K562 (cell line): Measurements from ENCODE around the gene UBL5. TPM values are rescaled to one million over a fixed set of nuclear protein-coding genes. Genes with fewer than 3 reads are reported as not detected.
A peak's percentile ranks its signal among the peaks of the same experiment; 100 is the strongest.

Experiments
- DIDO1 ChIP-seq: fragments of 450-650 bp; IDR thresholded peaks from 2 replicates; pipeline ENCODE4 v1.6.1; 2016; ENCODE audit warnings: low read depth, missing biosample characterization, missing genetic modification characterization
- EWSR1 ChIP-seq: fragments of 450-650 bp; IDR thresholded peaks from 2 replicates; pipeline ENCODE4 v1.6.1; 2018; ENCODE audit warnings: borderline replicate concordance, mild to moderate bottlenecking, low read depth, moderate library complexity; ENCODE audit not compliant: partially characterized antibody
- KDM1A ChIP-seq, 2 experiments: fragments of 450-650 bp; IDR thresholded peaks; 2 replicates each; pipeline ENCODE4 v1.6.1; 2016; ENCODE audit warnings: mild to moderate bottlenecking in 2 of 2
- NCOR1 ChIP-seq: fragments of 450-650 bp; IDR thresholded peaks from 2 replicates; pipeline ENCODE4 v1.6.1; 2016; ENCODE audit warnings: mild to moderate bottlenecking, moderate library complexity
- POLR2AphosphoS5 ChIP-seq: IDR thresholded peaks from 2 replicates; pipeline ENCODE4 v1.6.1; 2011; ENCODE audit warnings: mild to moderate bottlenecking, low read depth, low read length, moderate library complexity; ENCODE audit not compliant: control insufficient read depth, insufficient read depth
- ZEB2 ChIP-seq: fragments of 450-650 bp; IDR thresholded peaks from 2 replicates; pipeline ENCODE4 v1.6.1; 2016
- ZFP30 ChIP-seq: fragments of 250-450 bp; sonication (Bioruptor Pico); IDR thresholded peaks from 2 replicates; pipeline ENCODE4 v1.8.0; 2022; ENCODE audit warnings: moderate library complexity, mild to moderate bottlenecking, inconsistent platforms, borderline replicate concordance
- ZKSCAN8 ChIP-seq: fragments of 200-800 bp; sonication (Bioruptor generic); IDR thresholded peaks from 2 replicates; pipeline ENCODE4 v1.6.1; 2016; ENCODE audit warnings: missing genetic modification characterization, missing compliant biosample characterization
- ZNF212 ChIP-seq: fragments of 450-650 bp; formaldehyde crosslinking; IDR thresholded peaks from 2 replicates; pipeline ENCODE4 v1.4.0; 2020; ENCODE audit warnings: mild to moderate bottlenecking
- polyA plus RNA-seq, 8 experiments: library from polyadenylated mRNA; depleted of rRNA in 4 of 8; stranded (reverse) in 5 of 8; unstranded in 3 of 8; fragments of >200 nt; fragmentation: Nextera tagmentation in 2 of 8; fragmentation: Illumina TruSeq in 1 of 8; extraction: Ambion mirVana in 2 of 8; extraction: Trizol in 1 of 8; gene quantifications; 2 replicates each; pipeline versions ENCODE4 v1.2.1 to v1.2.3, GENCODE V29; 2011 to 2014; ENCODE audit warnings: inconsistent platforms in 1 of 8, missing spikeins in 1 of 8
- total RNA-seq, 7 experiments: library from RNA; depleted of rRNA in 6 of 7; stranded (reverse); fragments of >200 nt in 6 of 7; fragmentation: Illumina TruSeq in 2 of 7; extraction: Trizol in 2 of 7; gene quantifications; 2 replicates each; pipeline versions ENCODE4 v1.2.1 to v1.2.3, GENCODE V29; 2011 to 2021; ENCODE audit warnings: low replicate concordance in 1 of 7
- TF ChIP-seq, protein P1 (sequence below): sonication (generic); formaldehyde crosslinking; IDR thresholded peaks from 2 replicates; pipeline ENCODE4 v1.5.0; 2020; ENCODE audit warnings: missing genetic modification reagents
- TF ChIP-seq, protein P2 (sequence below), 2 experiments: fragments of 450-650 bp in 1 of 2; IDR thresholded peaks; 2 replicates each; pipeline ENCODE4 v1.6.1; 2011 to 2017; ENCODE audit warnings: low read depth in 2 of 2, antibody characterized with exemption in 1 of 2, borderline replicate concordance in 1 of 2, low read length in 1 of 2, mild to moderate bottlenecking in 1 of 2, mixed read lengths in 1 of 2; ENCODE audit not compliant: control insufficient read depth in 1 of 2

UBL5 gene
- total and polyA plus RNA-seq, 9 of the 15 experiments (the other 6 are each of a cell fraction or from before 2014, with no cell fraction given), result 410 to 1,266 (median 613) TPM

DNA sequence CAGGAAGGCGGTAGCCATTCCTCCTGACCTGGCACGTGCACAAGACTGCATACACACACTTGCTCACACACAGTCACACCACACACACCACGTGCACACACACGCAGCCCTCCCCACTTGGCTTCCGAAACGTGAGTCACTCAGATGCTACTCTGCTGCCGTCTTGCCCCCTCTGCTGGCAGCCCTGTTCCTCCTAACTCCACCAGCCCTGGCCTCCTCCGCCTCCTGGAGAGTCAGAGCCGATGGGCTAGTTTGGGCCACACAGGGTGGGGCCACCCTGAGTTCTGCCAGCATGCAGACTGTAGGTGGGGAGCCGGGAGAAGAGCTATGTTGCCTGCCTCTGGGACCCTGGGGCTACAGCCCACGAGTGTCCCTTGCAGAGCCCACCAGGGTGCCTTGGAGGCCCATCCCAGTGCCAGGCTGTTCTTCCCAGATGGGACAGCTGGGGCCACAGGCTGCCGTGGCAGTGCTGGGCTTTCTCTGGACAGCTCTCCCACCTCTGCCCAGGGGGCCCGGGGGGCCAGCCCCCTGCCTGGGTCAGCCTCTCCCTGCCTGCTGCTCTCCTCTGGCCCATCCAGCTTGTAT, 19.5 kb downstream of the UBL5 start (continued):
- TF ChIP-seq DIDO1, result 0 out of 2 replicates have a peak, but pooled peaks have one; percentile 37
- no peak for TF ChIP-seq ZNF212 (CRISPR knock-in tag)
- no peak for TF ChIP-seq NCOR1
- TF ChIP-seq, protein P1, sequence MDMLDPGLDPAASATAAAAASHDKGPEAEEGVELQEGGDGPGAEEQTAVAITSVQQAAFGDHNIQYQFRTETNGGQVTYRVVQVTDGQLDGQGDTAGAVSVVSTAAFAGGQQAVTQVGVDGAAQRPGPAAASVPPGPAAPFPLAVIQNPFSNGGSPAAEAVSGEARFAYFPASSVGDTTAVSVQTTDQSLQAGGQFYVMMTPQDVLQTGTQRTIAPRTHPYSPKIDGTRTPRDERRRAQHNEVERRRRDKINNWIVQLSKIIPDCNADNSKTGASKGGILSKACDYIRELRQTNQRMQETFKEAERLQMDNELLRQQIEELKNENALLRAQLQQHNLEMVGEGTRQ (CRISPR knock-in tag), result no peak; the same call in 1 of the 2 replicates
- TF ChIP-seq EWSR1, result no peak
- TF ChIP-seq POLR2AphosphoS5, result no peak
- no peak for TF ChIP-seq ZEB2
- TF ChIP-seq KDM1A (IDR thresholded peaks at IDR 0.05), result no peak
- no peak for TF ChIP-seq ZFP30 (CRISPR knock-in tag)
- TF ChIP-seq ZKSCAN8 (CRISPR knock-in tag), result no peak
- TF ChIP-seq, protein P2, sequence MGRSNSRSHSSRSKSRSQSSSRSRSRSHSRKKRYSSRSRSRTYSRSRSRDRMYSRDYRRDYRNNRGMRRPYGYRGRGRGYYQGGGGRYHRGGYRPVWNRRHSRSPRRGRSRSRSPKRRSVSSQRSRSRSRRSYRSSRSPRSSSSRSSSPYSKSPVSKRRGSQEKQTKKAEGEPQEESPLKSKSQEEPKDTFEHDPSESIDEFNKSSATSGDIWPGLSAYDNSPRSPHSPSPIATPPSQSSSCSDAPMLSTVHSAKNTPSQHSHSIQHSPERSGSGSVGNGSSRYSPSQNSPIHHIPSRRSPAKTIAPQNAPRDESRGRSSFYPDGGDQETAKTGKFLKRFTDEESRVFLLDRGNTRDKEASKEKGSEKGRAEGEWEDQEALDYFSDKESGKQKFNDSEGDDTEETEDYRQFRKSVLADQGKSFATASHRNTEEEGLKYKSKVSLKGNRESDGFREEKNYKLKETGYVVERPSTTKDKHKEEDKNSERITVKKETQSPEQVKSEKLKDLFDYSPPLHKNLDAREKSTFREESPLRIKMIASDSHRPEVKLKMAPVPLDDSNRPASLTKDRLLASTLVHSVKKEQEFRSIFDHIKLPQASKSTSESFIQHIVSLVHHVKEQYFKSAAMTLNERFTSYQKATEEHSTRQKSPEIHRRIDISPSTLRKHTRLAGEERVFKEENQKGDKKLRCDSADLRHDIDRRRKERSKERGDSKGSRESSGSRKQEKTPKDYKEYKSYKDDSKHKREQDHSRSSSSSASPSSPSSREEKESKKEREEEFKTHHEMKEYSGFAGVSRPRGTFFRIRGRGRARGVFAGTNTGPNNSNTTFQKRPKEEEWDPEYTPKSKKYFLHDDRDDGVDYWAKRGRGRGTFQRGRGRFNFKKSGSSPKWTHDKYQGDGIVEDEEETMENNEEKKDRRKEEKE (IDR thresholded peaks at IDR 0.05; ENCODE audit: borderline replicate concordance in 1 of 2, control insufficient read depth in 1 of 2, low read depth in 2 of 2, low read length in 1 of 2), result no peak
